Dermis blood vessel endothelial cell (primary cell): ENCODE measurements around the gene NRXN2. TPM values are rescaled to one million over a fixed set of nuclear protein-coding genes. Genes with fewer than 3 reads are reported as not detected.

Source experiments
- DNase-seq: peaks from one replicate; pipeline ENCODE4 v3.0.0; 2010
- total RNA-seq: library from RNA; depleted of rRNA; stranded (reverse); fragments of >200 nt; gene quantifications from 2 replicates; pipeline ENCODE4 v1.2.3, GENCODE V29; 2014

Gene NRXN2
- total RNA-seq, 1 donor from 2014 or later = not detected

GRCh38 chr11:64644647-64645275, 78.2 kb downstream of the NRXN2 start:
- DNase-seq = no peak

- no peak for DNase-seq
Measured at GRCh38 chr11:64643920-64644646, 78.9 kb downstream of the NRXN2 start.

GRCh38 chr11:64643256-64643881, 79.6 kb downstream of the NRXN2 start:
- no peak for DNase-seq

GRCh38 chr11:64642871-64643255, 80.1 kb downstream of the NRXN2 start:
- DNase-seq = no peak

GRCh38 chr11:64642418-64642735, 80.6 kb downstream of the NRXN2 start:
- no peak for DNase-seq

DNA sequence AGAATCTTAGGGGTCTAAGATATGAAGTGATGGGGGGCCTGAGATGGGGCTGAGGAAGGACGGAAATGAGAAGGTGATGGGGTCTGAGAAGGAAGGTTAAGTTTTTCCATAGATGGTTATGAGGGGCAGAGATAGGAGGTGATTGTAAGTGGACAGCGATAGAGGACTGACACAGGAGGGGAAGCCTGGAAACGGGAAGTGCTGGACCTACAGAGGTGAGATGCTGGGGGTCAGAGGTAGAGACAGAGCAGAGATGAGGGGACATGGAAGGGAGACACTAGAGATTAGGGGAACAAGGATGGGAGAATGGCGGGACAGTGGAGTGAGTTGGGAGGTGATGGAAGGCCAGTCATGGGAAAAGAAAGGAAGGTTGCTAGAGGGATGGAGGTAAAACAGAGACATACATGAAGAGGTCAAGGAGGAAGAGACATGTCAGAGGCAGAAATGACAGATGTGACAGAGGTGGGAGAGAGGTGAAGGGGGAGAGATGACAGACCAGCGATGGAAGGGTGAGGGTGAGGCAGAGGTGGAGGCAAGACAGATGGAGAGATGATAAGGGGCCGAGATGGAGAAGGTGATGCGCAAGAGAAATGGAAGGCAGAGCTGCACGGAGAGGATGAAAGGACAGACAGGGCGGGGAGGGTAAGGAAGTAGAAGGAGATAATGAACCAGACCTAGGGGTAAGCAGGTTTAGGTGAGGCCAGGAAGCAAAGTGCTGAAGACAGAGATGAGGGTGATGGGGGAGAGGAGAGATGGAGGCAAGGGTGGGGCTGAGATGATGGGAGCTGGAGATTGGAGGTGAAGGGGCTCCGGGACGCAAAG, 81.2 kb downstream of the NRXN2 start:
- DNase-seq = no peak

DNA sequence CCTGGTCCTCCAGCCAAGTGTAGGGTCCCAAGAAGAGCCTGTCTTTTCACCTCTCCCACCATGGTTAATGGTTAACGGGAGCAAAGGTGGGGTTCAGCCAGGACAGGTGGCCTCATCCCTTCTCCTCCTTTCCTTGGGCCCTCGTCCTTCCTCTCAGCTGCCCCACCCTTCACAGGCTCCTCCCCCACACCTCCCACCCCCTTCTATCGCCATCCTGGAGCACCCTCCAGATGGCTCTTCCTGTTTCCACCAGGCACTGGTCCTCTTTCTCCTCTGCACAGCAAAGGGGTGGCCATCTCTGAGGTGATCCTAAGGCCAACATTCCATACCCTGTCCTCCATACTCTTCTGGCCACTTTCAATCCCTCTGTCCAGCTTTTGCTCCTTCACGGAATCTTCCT, 83.1 kb downstream of the NRXN2 start:
- no peak for DNase-seq

GRCh38 chr11:64638829-64639228, 84.2 kb downstream of the NRXN2 start:
- no peak for DNase-seq

DNA sequence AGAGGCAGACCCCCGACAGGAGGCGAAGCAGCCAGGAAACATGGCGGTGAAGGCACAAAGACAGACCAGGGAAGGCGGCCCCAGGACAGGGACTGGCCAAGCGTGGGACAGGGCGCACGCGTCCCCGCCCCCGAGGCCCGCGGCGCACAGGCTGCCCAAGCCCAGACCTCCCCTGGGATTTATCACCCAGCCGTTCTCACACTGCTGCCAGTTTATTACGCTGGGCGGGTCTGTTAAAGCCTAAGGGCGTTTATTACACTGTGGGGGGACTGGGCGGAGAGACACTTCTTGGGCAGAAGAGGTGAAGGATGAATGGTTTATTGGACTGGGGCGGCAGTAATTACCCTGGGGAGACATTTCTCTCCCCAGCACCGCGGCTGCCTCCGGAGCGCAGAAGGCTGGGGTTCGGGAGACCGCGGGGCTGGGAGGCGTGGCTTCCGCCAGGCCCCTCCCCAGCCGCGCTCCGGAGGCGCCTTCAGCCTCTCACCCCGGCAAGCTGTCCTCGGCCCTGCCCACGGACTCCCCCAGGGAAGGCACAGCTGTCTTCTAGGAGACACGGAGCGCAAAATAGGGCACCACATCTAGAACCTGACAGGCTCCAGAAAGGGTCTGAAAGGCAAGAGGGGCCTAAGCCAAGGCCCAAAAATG, 84.9 kb downstream of the NRXN2 start:
- DNase-seq = no peak

DNA sequence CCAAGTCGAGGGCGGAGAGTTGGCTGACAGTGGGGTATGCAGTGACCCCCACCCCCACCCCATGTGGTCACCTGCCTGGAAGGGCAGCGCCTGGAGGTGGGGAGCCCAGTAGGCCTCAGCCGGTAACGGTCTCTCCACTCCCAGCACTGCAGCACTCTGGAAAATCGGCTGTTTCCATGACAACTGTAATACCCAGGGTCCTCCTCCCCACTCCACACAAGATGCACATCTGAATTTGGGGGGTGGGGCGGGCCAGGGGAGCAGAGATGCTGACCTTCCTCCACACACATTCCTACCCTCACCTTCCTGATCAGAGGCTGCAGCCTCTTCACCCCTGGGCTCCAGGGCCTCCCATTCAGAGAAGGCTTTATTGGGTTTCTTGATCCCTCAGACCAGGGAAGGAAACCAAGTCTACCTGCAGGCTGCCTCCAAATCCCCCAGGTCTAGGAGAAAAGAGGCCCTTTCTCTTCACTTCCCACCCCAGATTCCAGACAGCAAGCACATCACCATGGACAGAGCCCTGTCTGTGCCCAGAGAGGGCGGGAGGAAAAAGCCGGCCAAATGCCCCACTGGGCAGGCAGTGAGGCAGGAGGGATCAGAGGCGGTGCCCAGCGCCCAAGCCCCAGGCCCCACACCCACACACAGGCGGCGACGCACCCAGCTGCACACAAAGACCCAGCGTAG, 85.5 kb downstream of the NRXN2 start:
- DNase-seq = no peak

DNA sequence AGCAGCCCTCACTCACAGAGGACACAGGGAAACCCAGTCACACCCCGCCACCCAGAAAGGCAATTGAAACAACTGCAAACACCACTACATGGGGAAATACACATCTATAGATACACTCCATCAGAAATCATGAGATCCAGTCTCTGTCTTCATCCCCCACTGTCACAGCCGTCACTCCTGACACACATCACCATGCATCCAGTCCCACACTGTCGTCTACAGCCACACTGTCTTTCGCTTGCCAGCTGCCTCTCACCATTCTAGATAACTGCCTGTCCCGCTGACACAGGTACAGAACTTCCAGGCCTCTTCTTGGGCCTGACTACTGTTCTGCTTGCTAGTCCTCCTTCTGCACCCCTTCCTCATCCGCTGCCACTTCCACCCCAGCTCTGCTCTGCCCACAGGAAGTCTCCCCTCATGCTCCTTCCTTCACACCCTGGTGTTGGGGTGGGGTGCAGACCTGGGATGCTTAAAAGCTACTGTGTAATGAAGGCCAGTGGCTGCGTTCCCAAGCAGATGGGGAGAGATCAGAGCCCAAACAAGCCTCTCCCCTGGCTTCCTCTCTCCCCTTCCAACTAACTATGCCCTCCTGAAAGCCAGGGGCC, 89.3 kb downstream of the NRXN2 start:
- no peak for DNase-seq

GRCh38 chr11:64632654-64633053, 90.3 kb downstream of the NRXN2 start:
- no peak for DNase-seq

GRCh38 chr11:64632237-64632636, 90.8 kb downstream of the NRXN2 start:
- no peak for DNase-seq

GRCh38 chr11:64631675-64632074, 91.3 kb downstream of the NRXN2 start:
- DNase-seq = no peak

- DNase-seq = peak; percentile 23
Measured at GRCh38 chr11:64629796-64630562, 93.0 kb downstream of the NRXN2 start.

- no peak for DNase-seq
Measured at GRCh38 chr11:64629103-64629502, 93.9 kb downstream of the NRXN2 start.

GRCh38 chr11:64628596-64628995, 94.4 kb downstream of the NRXN2 start:
- DNase-seq = no peak

DNA sequence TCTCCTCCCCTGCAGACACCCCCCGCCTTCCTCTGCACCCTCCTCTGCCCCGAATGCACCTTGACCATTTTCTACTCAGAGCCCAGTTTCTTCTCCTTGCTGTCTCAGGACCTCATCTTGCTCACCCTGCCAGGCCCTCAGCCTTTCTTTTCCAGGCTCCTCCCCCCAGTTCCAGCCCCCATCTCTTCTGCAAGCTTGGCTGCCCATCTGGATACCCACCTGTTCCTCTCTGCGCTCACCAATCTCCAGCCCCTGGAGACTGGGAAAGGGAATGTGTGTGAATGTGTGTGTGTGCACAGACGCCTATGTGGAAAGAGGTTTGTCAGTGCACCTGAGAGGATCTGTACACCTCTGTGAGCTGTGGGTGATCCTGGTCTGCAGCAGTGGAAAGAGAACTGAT, 95.6 kb downstream of the NRXN2 start:
- no peak for DNase-seq

DNA sequence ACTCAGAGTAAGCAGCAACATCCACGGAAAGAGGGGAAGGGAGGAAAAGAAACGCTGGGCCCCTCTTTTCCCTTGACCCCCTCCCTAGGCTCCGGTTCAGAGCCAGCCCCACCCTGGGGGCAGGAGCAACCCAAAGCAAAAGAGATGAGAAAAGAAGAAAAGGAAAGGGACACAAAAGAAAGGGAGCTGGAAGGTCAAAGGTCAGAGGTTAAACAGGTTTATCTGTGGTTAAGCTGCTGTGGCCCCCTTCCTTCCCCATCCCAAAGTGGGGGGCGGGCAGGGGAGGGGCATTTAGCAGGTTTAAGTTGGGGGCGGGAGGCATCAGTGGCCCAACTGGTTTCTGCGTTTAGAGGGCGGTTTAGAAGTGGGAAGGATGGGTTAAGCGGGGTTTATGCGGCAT, 96.4 kb downstream of the NRXN2 start:
- no peak for DNase-seq

DNA sequence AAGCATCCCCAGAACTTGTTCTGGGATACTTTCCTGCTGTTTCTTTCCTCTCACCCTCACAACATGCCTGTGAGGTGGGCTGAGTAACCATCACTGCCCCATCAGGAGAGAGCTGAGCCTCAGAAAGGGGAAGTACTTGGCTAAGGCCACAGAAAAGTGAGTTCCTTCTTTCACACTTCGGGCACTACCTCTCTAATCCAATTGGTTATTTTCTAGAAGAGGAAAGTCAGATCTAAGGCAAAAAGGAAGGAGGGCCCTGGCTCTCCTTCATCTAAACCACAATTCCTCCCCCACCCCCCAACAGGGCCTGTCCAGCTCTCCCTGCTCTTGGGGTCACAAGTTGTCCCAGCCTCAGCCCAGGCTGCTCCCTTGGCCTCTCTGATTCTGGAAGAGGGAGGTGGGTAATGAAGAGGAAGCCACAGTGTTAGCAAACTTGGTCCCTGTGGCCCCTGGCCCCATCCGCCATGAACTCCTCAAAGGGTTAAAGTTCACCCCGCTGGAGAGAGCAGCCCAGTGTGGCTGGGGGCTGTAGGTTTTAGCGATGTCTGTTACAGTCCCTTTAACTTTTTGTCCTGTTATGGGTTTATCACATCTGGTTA, 98.0 kb downstream of the NRXN2 start:
- no peak for DNase-seq

DNA sequence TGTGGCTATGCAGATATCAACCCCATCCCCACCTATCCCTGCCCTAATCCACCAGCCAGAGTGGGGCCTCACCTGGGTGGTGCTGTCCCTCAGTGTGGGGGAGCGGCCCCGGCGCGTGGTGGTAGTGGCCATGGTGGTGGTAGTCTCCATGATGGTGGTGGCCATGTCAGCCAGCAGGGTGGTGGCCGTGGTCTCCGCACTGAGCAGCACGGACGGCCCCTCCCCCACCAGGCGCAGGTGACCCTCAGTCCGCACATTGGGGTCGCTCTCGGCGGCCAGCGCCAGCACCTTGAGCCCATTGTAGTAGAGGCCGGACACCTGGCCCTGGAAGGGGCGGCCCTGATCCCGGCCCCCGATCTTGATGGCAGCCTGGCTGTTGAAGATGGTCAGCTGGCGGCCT, 100.3 kb downstream of the NRXN2 start:
- no peak for DNase-seq
